Measurements from ENCODE around the gene MICU1. TPM values are rescaled to one million over a fixed set of nuclear protein-coding genes. Genes with fewer than 3 reads are reported as not detected.
A peak's percentile ranks its signal among the peaks of the same experiment; 100 is the strongest.
"Not testable (repeated sequence)": the region's sequence is repeated elsewhere in the genome, so short reads cannot be mapped to it uniquely, and the experiment has no call there.

The MICU1 gene
- 10 to 100 TPM; 53.1 to 74.9 TPM for total RNA-seq
- polyA plus RNA-seq (ENCODE audit: insufficient read length in 2 of 2) = 10 to 100 TPM; 72.7 to 86.9 TPM
- long read RNA-seq, donor 1, transcript MICU1-201 (12 exons, 2,383 nt) = major isoform, 36 of 56 reads
- long read RNA-seq, donor 1, transcript MICU1-208 (3 exons, 580 nt) = minor isoform, 11 of 56 reads
- long read RNA-seq, donor 1, partial matches to known transcripts = 9 of 56 reads
- long read RNA-seq, donor 1, other reads (novel, unspliced or antisense) = 0 of 56 reads
- long read RNA-seq, donor 2, transcript MICU1-201 (12 exons, 2,383 nt) = major isoform, 7 of 16 reads
- long read RNA-seq, donor 2, partial matches to known transcripts = 6 of 16 reads
- long read RNA-seq, donor 2, other reads (novel, unspliced or antisense) = 0 of 16 reads
- long read RNA-seq, donor 3, transcript MICU1-208 (3 exons, 580 nt) = minor isoform, 5 of 18 reads
- long read RNA-seq, donor 3, transcript MICU1-201 (12 exons, 2,383 nt) = major isoform, 13 of 18 reads
- long read RNA-seq, donor 3, partial matches to known transcripts = 0 of 18 reads
- long read RNA-seq, donor 3, other reads (novel, unspliced or antisense) = 0 of 18 reads
- long read RNA-seq, donor 4, transcript MICU1-201 (12 exons, 2,383 nt) = major isoform, 19 of 30 reads
- long read RNA-seq, donor 4, transcript MICU1-208 (3 exons, 580 nt) = minor isoform, 11 of 30 reads
- long read RNA-seq, donor 4, partial matches to known transcripts = 0 of 30 reads
- long read RNA-seq, donor 4, other reads (novel, unspliced or antisense) = 0 of 30 reads

- under 1% methylated on average over 27 of the region's 49 CpGs for whole genome bisulfite sequencing (ENCODE audit: insufficient coverage)
These were observed at the start of gene MICU1 for GRCh38 chr10:72625608-72626443. TSS of gene MICU1 (minus strand) at chr10:72626079. CDS start at chr10:72566793, 59,286 bp downstream.

GRCh38 chr10:72674174-72674573 is 48.3 kb upstream of the MICU1 start:
- DNase-seq (ENCODE audit: low read depth in 4 of 6, low spot score in 6 of 6); H3K27ac ChIP-seq (ENCODE audit: low read depth, low read length); H3K27me3 ChIP-seq (ENCODE audit: control insufficient read depth, insufficient read depth, low read length); H3K9me3 ChIP-seq (ENCODE audit: control insufficient read depth, insufficient read depth, low read length); H3K4me3 ChIP-seq (ENCODE audit: low read depth, low read length); H3K36me3 ChIP-seq (ENCODE audit: control insufficient read depth, insufficient read depth, low read length); H3K4me1 ChIP-seq (ENCODE audit: control insufficient read depth, insufficient read depth, low read length): not testable (repeated sequence)
- WGBS (ENCODE audit: insufficient coverage) = no CpG with 5 or more reads among the region's 5 CpGs

More at GRCh38 chr10:72625608-72626443, at the start of gene MICU1:
- peak; percentile 88 to 99 (median 92) for DNase-seq (ENCODE audit: low read depth in 4 of 6, low spot score in 6 of 6)
- H3K4me1 ChIP-seq (ENCODE audit: control insufficient read depth, insufficient read depth, low read length) = no peaks in the 10 kb centered on the region
- no peaks in the 10 kb centered on the region for H3K36me3 ChIP-seq (ENCODE audit: control insufficient read depth, insufficient read depth, low read length)
- H3K9me3 ChIP-seq (ENCODE audit: control insufficient read depth, insufficient read depth, low read length) = no peaks in the 10 kb centered on the region
- peak within 1 kb of the TSS; percentile 96 for H3K27ac ChIP-seq (ENCODE audit: low read depth, low read length)
- H3K27me3 ChIP-seq (ENCODE audit: control insufficient read depth, insufficient read depth, low read length) = no peaks in the 10 kb centered on the region
- H3K4me3 ChIP-seq (ENCODE audit: low read depth, low read length) = peak within 1 kb of the TSS; percentile 99

- Histone ChIP-seq H3K27me3 (ENCODE audit: control insufficient read depth, insufficient read depth, low read length) (no peaks in the 10 kb centered on the region), H3K4me3 (ENCODE audit: low read depth, low read length) (no peak overlapping the region), H3K36me3 (ENCODE audit: control insufficient read depth, insufficient read depth, low read length) (no peaks in the 10 kb centered on the region), H3K27ac (ENCODE audit: low read depth, low read length) (no peak overlapping the region), H3K9me3 (ENCODE audit: control insufficient read depth, insufficient read depth, low read length) (no peaks in the 10 kb centered on the region), H3K4me1 (ENCODE audit: control insufficient read depth, insufficient read depth, low read length) (no peaks in the 10 kb centered on the region)
- DNase-seq (ENCODE audit: low read depth in 4 of 6, low spot score in 6 of 6) = no peak
- no CpG with 5 or more reads among the region's 1 CpG for WGBS (ENCODE audit: insufficient coverage)
These were observed 47.4 kb upstream of the MICU1 start for GRCh38 chr10:72673280-72673679.

- no peak overlapping the region for H3K27ac ChIP-seq (ENCODE audit: low read depth, low read length)
- no peak overlapping the region for H3K4me3 ChIP-seq (ENCODE audit: low read depth, low read length)
- WGBS (ENCODE audit: insufficient coverage) = no CpG with 5 or more reads among the region's 3 CpGs
- no peaks in the 10 kb centered on the region for H3K9me3 ChIP-seq (ENCODE audit: control insufficient read depth, insufficient read depth, low read length)
- no peaks in the 10 kb centered on the region for H3K36me3 ChIP-seq (ENCODE audit: control insufficient read depth, insufficient read depth, low read length)
- H3K27me3 ChIP-seq (ENCODE audit: control insufficient read depth, insufficient read depth, low read length) = no peaks in the 10 kb centered on the region
- no peak for DNase-seq (ENCODE audit: low read depth in 4 of 6, low spot score in 6 of 6)
- no peaks in the 10 kb centered on the region for H3K4me1 ChIP-seq (ENCODE audit: control insufficient read depth, insufficient read depth, low read length)
These were observed 41.5 kb upstream of the MICU1 start for GRCh38 chr10:72667207-72667864.

GRCh38 chr10:72665925-72666324 is 40.0 kb upstream of the MICU1 start:
- no peak for DNase-seq (ENCODE audit: low read depth in 4 of 6, low spot score in 6 of 6)
- Histone ChIP-seq H3K27me3 (ENCODE audit: control insufficient read depth, insufficient read depth, low read length) (no peaks in the 10 kb centered on the region), H3K27ac (ENCODE audit: low read depth, low read length) (no peak overlapping the region), H3K9me3 (ENCODE audit: control insufficient read depth, insufficient read depth, low read length) (no peaks in the 10 kb centered on the region), H3K36me3 (ENCODE audit: control insufficient read depth, insufficient read depth, low read length) (no peaks in the 10 kb centered on the region), H3K4me1 (ENCODE audit: control insufficient read depth, insufficient read depth, low read length) (no peaks in the 10 kb centered on the region), H3K4me3 (ENCODE audit: low read depth, low read length) (no peak overlapping the region)
- WGBS (ENCODE audit: insufficient coverage) = no CpG with 5 or more reads among the region's 4 CpGs

GRCh38 chr10:72663971-72664370 is 38.1 kb upstream of the MICU1 start:
- DNase-seq (ENCODE audit: low read depth in 4 of 6, low spot score in 6 of 6) = no peak
- no peaks in the 10 kb centered on the region for H3K9me3 ChIP-seq (ENCODE audit: control insufficient read depth, insufficient read depth, low read length)
- H3K27me3 ChIP-seq (ENCODE audit: control insufficient read depth, insufficient read depth, low read length) = no peaks in the 10 kb centered on the region
- H3K4me1 ChIP-seq (ENCODE audit: control insufficient read depth, insufficient read depth, low read length) = no peaks in the 10 kb centered on the region
- no peak overlapping the region for H3K27ac ChIP-seq (ENCODE audit: low read depth, low read length)
- no peaks in the 10 kb centered on the region for H3K36me3 ChIP-seq (ENCODE audit: control insufficient read depth, insufficient read depth, low read length)
- H3K4me3 ChIP-seq (ENCODE audit: low read depth, low read length) = no peak overlapping the region

GRCh38 chr10:72661431-72661830 is 35.6 kb upstream of the MICU1 start:
- Histone ChIP-seq H3K27ac (ENCODE audit: low read depth, low read length) (no peak overlapping the region), H3K36me3 (ENCODE audit: control insufficient read depth, insufficient read depth, low read length) (no peaks in the 10 kb centered on the region), H3K27me3 (ENCODE audit: control insufficient read depth, insufficient read depth, low read length) (no peaks in the 10 kb centered on the region), H3K4me1 (ENCODE audit: control insufficient read depth, insufficient read depth, low read length) (no peaks in the 10 kb centered on the region), H3K4me3 (ENCODE audit: low read depth, low read length) (no peak overlapping the region), H3K9me3 (ENCODE audit: control insufficient read depth, insufficient read depth, low read length) (no peaks in the 10 kb centered on the region)
- WGBS (ENCODE audit: insufficient coverage) = no CpG with 5 or more reads among the region's 1 CpG
- DNase-seq (ENCODE audit: low read depth in 4 of 6, low spot score in 6 of 6) = no peak

- H3K4me1 ChIP-seq (ENCODE audit: control insufficient read depth, insufficient read depth, low read length) = no peaks in the 10 kb centered on the region
- no peaks in the 10 kb centered on the region for H3K36me3 ChIP-seq (ENCODE audit: control insufficient read depth, insufficient read depth, low read length)
- no peaks in the 10 kb centered on the region for H3K9me3 ChIP-seq (ENCODE audit: control insufficient read depth, insufficient read depth, low read length)
- H3K27me3 ChIP-seq (ENCODE audit: control insufficient read depth, insufficient read depth, low read length) = no peaks in the 10 kb centered on the region
- no peak for DNase-seq (ENCODE audit: low read depth in 4 of 6, low spot score in 6 of 6)
- H3K27ac ChIP-seq (ENCODE audit: low read depth, low read length) = no peak overlapping the region
- H3K4me3 ChIP-seq (ENCODE audit: low read depth, low read length) = no peak overlapping the region
These were observed 34.3 kb upstream of the MICU1 start for GRCh38 chr10:72660220-72660619.

- Histone ChIP-seq H3K9me3 (ENCODE audit: control insufficient read depth, insufficient read depth, low read length) (no peaks in the 10 kb centered on the region), H3K27ac (ENCODE audit: low read depth, low read length) (no peak overlapping the region), H3K4me1 (ENCODE audit: control insufficient read depth, insufficient read depth, low read length) (no peaks in the 10 kb centered on the region), H3K4me3 (ENCODE audit: low read depth, low read length) (no peak overlapping the region), H3K36me3 (ENCODE audit: control insufficient read depth, insufficient read depth, low read length) (no peaks in the 10 kb centered on the region), H3K27me3 (ENCODE audit: control insufficient read depth, insufficient read depth, low read length) (no peaks in the 10 kb centered on the region)
- DNase-seq (ENCODE audit: low read depth in 4 of 6, low spot score in 6 of 6) = no peak
- WGBS (ENCODE audit: insufficient coverage) = 97% methylated on average over 3 of the region's 8 CpGs
These were observed 33.8 kb upstream of the MICU1 start for GRCh38 chr10:72659694-72660093.

Data from spinal cord (tissue), 10 donors.